ENCODE data around the gene ARRB2.

DNA sequence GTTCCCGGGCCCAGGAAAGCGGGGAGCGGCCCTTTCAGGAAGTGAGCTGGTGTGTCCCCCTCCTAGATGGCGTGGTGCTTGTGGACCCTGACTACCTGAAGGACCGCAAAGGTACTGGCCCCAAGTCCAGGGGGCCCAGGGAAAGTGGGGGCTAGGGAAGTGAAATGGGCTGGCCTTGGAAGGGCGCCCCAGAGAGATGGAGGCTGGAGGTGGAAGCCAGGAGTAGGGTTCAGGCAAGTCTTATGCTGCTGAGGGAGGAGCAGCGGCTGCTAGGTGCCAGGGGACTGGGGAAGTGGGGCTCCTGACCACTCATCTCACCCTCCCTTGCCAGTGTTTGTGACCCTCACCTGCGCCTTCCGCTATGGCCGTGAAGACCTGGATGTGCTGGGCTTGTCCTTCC lies 5.6 kb downstream of the ARRB2 start:
- no peak for TF ChIP-seq EZH2 (IDR thresholded peaks at IDR 0.05; ENCODE audit: insufficient read depth, poor library complexity, severe bottlenecking)
- TF ChIP-seq EZH2phosphoT487 (IDR thresholded peaks at IDR 0.05; ENCODE audit: insufficient read depth, low read depth): no peak
